Natural killer cell treated with Interleukin-12 subunit alpha and Interleukin-12 subunit beta and Interleukin-15 and Interleukin-18, amount 100 ng/mL, for 72 hours (primary cell): ENCODE results near the gene AARS2. TPM values are rescaled to one million over a fixed set of nuclear protein-coding genes. Genes with fewer than 3 reads are reported as not detected.
A peak's percentile ranks its signal among the peaks of the same experiment; 100 is the strongest.
"Not testable (repeated sequence)": the region's sequence is repeated elsewhere in the genome, so short reads cannot be mapped to it uniquely, and the experiment has no call there.

Experiments
- ATAC-seq, 2 donors: fragments of 150-1000 bp; cut with Tn5 transposase in 1 of 2; sonication (Bioruptor Pico), chemical (Tn5 transposase) in 1 of 2; 2 replicates each; pipeline ENCODE4 v1.10.0; 2021
- DNase-seq: peaks from one replicate; pipeline ENCODE4 v3.0.0; 2022; ENCODE audit warnings: low spot score
- H3K27ac Mint-ChIP-seq, 2 donors: 1 replicate in 1 of 2; 2 replicates in 1 of 2; pipeline ENCODE4 v1.8.0; 2022; ENCODE audit warnings: mixed read lengths in 2 of 2, mild to moderate bottlenecking in 1 of 2, moderate library complexity in 1 of 2
- H3K27me3 Mint-ChIP-seq, 2 donors: 1 replicate in 1 of 2; 2 replicates in 1 of 2; pipeline ENCODE4 v1.8.0; 2022; ENCODE audit warnings: mixed read lengths in 2 of 2
- H3K36me3 Mint-ChIP-seq: one replicate; pipeline ENCODE4 v1.8.0; 2022; ENCODE audit warnings: mixed read lengths
- H3K4me1 Mint-ChIP-seq, 2 donors: 1 replicate in 1 of 2; 2 replicates in 1 of 2; pipeline ENCODE4 v1.8.0; 2022; ENCODE audit warnings: low read depth in 2 of 2, mixed read lengths in 2 of 2, mild to moderate bottlenecking in 1 of 2
- H3K4me3 Mint-ChIP-seq: one replicate; pipeline ENCODE4 v1.8.0; 2022; ENCODE audit warnings: mixed read lengths
- H3K9me3 Mint-ChIP-seq: 2 replicates; pipeline ENCODE4 v1.8.0; 2022; ENCODE audit warnings: mixed read lengths
- total RNA-seq, 2 donors: library from RNA; stranded (reverse); gene quantifications; one replicate each; pipeline ENCODE4 v1.2.3, GENCODE V29; 2022

The AARS2 gene
- total RNA-seq, 2 donors from 2014 or later: 19.3 to 32.6 TPM

DNA sequence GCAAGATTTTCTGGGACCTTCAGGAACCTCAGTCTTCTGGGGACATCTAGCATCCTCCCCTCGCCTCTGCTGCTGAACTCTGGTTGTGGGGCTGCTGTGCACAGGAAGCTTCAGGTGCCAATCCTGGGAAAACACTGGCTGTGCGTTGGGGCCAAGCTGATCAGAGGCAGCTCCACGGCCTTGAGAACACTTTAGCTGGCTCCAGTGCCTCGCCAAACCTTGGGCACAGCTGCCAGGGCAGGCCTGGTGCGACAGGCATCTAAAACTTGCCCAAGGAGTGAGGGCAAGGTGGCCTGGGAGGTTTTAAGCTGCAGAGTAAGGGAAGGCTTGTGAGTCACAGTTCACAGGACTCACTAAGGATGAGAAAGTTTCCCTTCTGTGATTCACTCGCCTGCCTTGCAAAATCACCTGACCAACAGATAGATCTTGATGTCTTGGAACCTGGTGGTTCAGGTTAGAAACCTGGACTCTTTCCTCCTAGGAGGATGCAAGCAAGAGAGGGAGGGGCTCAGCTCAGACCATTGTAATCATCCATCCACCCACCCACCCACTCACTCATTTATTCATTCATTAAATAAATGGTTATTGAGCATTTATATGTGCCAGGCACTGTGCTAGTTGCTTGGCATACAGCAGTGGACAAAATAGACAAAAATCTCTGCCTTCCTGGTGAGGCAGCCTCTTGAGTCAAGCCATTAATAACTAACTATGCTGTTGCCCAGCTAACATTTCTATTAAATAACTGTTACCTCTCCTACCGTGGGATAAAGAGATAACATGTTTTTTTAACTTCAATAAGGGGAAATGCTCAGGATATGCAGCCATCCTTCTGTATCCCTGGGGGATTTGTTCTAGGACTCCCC lies 26.8 kb upstream of the AARS2 start:
- DNase-seq: no peak
- Mint-ChIP-seq H3K9me3 (no peaks in the 10 kb centered on the region), H3K36me3 (no peaks in the 10 kb centered on the region), H3K4me3 (no peak overlapping the region), H3K4me1 (no peaks in the 10 kb centered on the region), H3K27me3 (peaks cover 29 to 38% of the 10 kb centered on the region in 2 donors), H3K27ac (no peak overlapping the region)
- ATAC-seq: peak in 1 of 2 donors; percentile 15

DNA sequence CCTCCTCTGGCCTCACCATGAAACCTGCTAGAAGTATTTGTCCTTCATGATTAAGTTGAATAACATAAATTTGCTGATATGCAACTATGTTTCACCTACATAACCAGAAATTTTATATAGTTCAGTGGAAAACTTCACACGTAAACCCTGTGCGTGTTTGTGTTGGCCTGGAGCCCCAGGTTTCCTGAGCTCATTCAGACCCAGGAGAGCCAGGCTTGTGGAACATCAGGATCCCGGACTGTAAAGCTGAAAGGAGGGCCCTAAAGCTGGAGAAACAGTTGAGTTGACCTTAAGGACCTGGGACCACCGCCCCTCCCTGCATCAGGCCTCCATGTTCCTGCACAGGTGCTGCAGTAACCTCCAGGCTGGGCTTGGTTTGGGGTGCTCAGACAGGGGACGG lies 26.2 kb upstream of the AARS2 start:
- H3K4me1 Mint-ChIP-seq: no peaks in the 10 kb centered on the region
- H3K27ac Mint-ChIP-seq: no peak overlapping the region
- DNase-seq: no peak
- no peak overlapping the region for H3K4me3 Mint-ChIP-seq
- no peak for ATAC-seq
- no peaks in the 10 kb centered on the region for H3K9me3 Mint-ChIP-seq
- H3K27me3 Mint-ChIP-seq: peaks cover 24 to 31% of the 10 kb centered on the region in 2 donors
- no peaks in the 10 kb centered on the region for H3K36me3 Mint-ChIP-seq

DNA sequence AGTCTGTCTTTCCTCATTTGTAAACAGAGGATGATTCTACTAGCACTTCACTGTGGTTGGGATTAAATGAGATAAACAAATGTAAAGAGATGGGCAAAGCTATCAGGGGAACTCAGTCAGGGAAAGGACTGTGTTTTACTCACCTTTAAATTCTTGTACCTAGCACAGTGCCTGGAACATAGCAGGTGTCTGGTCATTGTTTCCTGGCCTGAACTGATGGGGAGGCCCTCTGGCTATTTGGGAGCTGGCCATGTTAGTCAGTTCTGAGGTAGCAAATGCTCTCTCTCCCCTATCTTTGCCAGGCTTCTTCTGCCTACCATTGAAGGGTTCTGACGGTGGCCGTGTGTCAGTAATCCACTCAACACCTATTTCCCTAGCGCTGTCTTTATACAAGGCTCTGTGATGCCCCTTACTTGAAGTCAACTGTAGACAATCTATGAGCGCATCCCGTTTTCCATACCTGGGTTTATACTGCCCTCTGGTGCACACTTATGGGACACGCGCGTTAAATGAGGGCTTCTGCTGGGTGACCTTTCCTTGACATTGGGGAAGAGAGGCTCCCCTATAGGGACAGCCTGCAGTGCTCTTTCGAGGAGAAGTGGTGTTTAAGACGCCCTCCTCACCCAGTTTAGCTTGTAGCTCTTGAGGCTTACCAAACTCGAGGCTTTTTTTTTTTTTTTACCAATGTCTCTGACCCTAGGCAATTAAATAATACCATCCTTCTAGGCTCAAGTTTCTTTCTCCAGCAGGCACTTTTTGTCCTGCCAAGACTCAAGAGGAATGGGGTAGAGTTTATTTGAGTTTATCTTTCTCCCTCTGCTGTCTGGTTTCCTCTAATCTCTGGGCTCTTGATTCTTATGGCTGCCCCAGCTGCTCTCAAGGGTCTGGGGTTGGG lies 25.3 kb upstream of the AARS2 start:
- H3K27ac Mint-ChIP-seq: no peak overlapping the region
- peak; percentile 69 to 79 for ATAC-seq
- H3K4me3 Mint-ChIP-seq: no peak overlapping the region
- peaks cover 17 to 28% of the 10 kb centered on the region in 2 donors for H3K27me3 Mint-ChIP-seq
- H3K4me1 Mint-ChIP-seq: no peaks in the 10 kb centered on the region
- H3K9me3 Mint-ChIP-seq: no peaks in the 10 kb centered on the region
- peak; percentile 66 for DNase-seq
- H3K36me3 Mint-ChIP-seq: no peaks in the 10 kb centered on the region

DNA sequence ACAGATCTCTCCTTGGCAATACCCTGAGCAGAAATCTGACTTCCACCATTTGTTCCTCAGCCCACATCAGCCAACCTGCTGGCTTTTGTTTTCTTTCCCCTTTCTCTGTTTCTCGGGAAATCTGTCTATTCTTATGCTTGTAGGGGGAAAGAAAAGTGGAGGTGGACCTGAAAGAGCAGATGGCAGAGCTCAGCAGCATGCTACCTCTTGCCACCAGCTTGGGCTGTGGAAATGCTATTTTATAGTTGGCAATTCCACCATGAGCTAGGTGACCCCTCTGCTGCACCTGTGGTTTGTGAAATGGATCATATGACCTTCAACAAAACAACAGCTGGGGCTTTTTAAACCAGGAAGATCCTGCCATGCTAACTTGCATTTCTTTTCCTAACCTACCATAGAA lies 22.5 kb upstream of the AARS2 start:
- H3K36me3 Mint-ChIP-seq: no peaks in the 10 kb centered on the region
- DNase-seq (no peak), ATAC-seq (no peak)
- peaks cover 7 to 28% of the 10 kb centered on the region in 2 donors for H3K27me3 Mint-ChIP-seq
- no peak overlapping the region for H3K4me3 Mint-ChIP-seq
- H3K4me1 Mint-ChIP-seq: no peaks in the 10 kb centered on the region
- H3K9me3 Mint-ChIP-seq: no peaks in the 10 kb centered on the region
- no peak overlapping the region for H3K27ac Mint-ChIP-seq

DNA sequence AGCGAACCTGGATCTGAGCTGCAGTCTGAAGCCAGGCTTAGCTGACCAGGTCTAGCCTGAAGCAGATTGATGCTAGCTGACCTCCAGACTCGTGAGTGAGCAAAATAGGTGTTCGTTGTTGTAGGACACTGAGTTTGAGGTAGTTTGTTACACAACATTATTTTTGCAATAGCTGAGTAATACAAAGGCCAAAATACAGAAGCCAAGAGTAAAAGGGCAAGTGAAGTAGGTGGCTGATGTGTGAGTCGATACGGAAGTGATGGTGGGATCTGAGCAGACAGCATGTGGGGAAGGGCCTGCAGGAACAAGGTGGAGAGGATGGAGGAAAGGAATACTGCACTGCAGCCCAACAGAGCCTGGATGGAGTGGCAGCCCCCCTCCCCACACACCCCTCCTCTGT lies 20.8 kb upstream of the AARS2 start:
- ATAC-seq: no peak
- no peaks in the 10 kb centered on the region for H3K9me3 Mint-ChIP-seq

DNA sequence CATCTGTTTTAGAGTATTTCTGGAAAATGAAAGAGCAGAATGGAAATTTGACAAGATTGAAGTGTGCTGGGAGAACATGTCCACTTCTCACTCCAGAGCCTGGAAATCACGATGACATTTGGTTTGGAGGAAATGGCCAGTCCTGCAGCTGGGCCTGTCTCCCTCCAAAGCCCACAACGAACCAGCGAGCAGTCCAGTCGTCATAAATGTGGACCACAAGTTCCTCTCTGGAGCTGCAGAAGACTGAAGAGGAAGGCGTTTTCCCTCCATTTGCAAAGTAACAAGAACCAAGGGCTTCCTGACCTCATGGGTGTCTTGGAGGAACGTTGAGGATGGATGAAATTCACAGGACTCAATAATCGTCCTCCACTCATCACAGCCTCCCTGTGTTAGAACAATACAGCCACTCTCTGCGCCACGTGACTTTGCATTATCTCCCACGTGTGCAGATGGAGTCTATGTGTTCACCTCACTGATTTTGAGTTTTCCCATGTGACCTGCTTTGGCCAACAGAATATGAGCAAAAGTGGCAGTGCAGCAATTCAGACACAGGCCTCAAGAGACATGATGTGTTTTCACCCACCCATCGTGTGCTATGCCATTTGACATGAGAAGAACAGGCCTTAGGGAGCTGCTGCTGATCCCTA lies 20.2 kb upstream of the AARS2 start:
- H3K27ac Mint-ChIP-seq: no peak overlapping the region

More for the DNA sequence above, 20.8 kb upstream of the AARS2 start:
- no peak for DNase-seq
- Mint-ChIP-seq H3K4me3 (no peak overlapping the region), H3K4me1 (no peaks in the 10 kb centered on the region), H3K36me3 (no peaks in the 10 kb centered on the region), H3K27ac (no peak overlapping the region), H3K27me3 (peaks cover 18 to 44% of the 10 kb centered on the region in 2 donors)

DNA sequence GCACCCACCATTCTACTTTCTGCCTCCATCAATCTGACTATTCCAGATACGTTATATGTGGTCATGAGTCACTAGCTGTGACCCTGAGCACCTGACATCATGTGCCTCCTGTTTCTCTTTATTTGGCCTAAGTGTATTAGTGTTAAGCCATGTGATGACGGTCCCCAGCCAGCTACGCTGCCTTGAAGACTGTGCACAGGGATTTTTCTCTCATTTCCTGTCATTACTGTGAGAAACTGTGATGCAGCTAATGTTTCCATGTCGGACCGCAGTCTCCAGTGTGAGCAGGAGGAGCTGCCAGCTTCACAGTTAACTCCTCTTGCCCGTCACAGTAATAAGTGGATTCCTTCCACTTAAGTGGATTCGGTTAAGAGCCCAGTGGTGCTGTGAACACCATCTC lies 19.4 kb upstream of the AARS2 start:
- Mint-ChIP-seq H3K36me3 (no peaks in the 10 kb centered on the region), H3K4me3 (no peak overlapping the region), H3K27me3 (peaks cover 25 to 50% of the 10 kb centered on the region in 2 donors), H3K9me3 (no peaks in the 10 kb centered on the region), H3K27ac (no peak overlapping the region), H3K4me1 (no peaks in the 10 kb centered on the region)
- ATAC-seq (no peak), DNase-seq (no peak)

More for the DNA sequence above, 20.2 kb upstream of the AARS2 start:
- no peak overlapping the region for H3K4me3 Mint-ChIP-seq
- H3K4me1 Mint-ChIP-seq: no peaks in the 10 kb centered on the region
- H3K9me3 Mint-ChIP-seq: no peaks in the 10 kb centered on the region
- no peak for ATAC-seq
- H3K27me3 Mint-ChIP-seq: peaks cover 21 to 44% of the 10 kb centered on the region in 2 donors
- no peaks in the 10 kb centered on the region for H3K36me3 Mint-ChIP-seq
- no peak for DNase-seq

DNA sequence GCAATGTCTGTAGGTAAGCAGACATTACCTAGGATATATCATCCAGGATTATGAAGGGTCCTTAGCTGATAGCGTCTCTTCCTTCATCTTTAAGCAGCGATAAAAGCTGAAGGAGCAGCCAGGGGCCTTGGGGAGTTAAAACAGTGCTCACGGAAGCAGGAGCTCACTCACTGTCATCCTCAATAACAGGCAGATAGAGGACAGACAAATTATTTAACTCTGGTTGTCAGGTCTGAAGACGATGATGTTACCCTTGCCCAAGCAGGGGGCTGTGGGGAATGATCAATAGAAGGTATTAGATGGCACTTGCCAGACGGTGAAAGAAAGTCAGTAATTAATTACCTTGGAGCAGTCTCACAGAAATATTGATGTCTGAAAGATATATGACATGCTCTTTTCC lies 16.7 kb upstream of the AARS2 start:
- Mint-ChIP-seq H3K27me3 (peaks cover 23 to 44% of the 10 kb centered on the region in 2 donors), H3K9me3 (no peaks in the 10 kb centered on the region), H3K27ac (no peak overlapping the region), H3K4me3 (no peak overlapping the region), H3K36me3 (no peaks in the 10 kb centered on the region), H3K4me1 (no peaks in the 10 kb centered on the region)
- ATAC-seq (no peak), DNase-seq (no peak)

DNA sequence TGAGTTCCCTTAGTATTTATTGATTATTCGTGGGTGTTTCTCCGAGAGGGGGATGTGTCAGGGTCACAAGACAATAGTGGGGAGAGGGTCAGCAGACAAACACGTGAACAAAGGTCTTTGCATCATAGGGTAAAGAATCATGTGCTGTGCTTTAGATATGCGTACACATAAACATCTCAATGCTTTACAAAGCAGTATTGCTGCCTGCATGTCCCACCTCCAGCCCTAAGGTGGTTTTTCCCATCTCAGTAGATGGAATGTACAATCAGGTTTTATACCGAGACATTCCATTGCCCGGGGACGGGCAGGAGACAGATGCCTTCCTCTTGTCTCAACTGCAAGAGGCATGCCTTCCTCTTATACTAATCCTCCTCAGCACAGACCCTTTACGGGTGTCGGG lies 15.1 kb upstream of the AARS2 start:
- not testable (repeated sequence) for H3K9me3 Mint-ChIP-seq, ATAC-seq, H3K27ac Mint-ChIP-seq, H3K4me3 Mint-ChIP-seq, H3K36me3 Mint-ChIP-seq, DNase-seq, H3K4me1 Mint-ChIP-seq
- peaks cover 23 to 37% of the 10 kb centered on the region in 2 donors for H3K27me3 Mint-ChIP-seq

DNA sequence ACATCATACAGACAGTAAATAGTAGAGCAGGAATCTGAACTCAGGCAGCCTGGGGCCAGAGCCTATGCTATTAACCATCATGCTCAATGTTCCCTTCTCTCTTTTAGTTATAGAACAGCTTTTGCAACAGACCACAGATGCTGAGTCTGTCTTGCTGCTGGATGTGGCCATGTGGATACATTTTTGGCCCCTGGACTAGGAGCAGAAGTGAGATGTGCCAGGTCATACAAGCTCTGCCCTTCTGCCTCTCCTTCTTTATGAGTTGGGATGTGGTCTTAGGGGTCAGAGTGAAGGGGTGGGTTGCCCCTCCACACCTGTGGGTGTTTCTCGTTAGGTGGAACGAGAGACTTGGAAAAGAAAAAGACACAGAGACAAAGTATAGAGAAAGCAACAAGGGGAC lies 14.6 kb upstream of the AARS2 start:
- Mint-ChIP-seq H3K4me1 (no peaks in the 10 kb centered on the region), H3K9me3 (no peaks in the 10 kb centered on the region), H3K27ac (no peak overlapping the region), H3K36me3 (no peaks in the 10 kb centered on the region), H3K4me3 (no peak overlapping the region), H3K27me3 (peaks cover 23 to 32% of the 10 kb centered on the region in 2 donors)
- ATAC-seq (no peak), DNase-seq (no peak)

DNA sequence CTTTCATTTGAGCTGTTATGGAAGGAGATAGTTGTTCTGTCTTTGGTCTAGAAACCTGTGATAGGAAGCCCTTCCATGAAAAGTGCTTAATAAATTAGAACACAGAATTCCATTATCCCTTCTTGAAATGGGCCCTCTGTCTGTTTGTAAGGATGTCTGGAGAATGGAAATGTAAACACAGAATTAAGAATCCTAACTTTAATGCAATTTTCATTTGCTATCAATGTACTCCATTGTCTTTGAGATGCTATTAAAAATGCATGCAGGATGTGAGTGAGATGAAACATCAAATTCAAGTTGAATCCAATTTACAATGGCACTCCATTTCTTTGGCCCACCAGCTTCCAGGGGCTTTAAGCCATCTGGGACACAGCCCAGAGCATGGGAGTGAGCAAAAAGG lies 13.9 kb upstream of the AARS2 start:
- Mint-ChIP-seq H3K27me3 (peaks cover 21 to 26% of the 10 kb centered on the region in 2 donors), H3K4me3 (no peak overlapping the region), H3K4me1 (no peaks in the 10 kb centered on the region), H3K36me3 (no peaks in the 10 kb centered on the region), H3K27ac (no peak overlapping the region), H3K9me3 (no peaks in the 10 kb centered on the region)
- ATAC-seq (no peak), DNase-seq (no peak)

DNA sequence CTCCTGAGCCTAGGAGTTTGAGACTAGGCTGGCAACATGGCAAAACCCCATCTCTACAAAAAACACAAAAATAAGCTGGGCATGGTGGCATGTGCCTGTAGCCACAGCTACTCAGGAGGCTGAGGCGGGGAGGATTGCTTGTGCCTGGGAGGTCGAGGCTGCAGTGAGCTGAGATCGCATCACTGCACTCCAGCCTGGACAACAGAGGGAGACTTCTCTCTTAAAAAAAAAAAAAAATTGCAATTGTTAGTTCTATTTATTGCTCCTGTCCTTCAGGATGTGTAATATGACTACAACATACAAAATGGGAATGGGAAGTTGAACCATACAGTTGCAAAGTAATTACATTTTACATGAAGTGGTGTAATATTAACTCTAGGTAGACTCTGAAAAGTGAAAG lies 8.1 kb upstream of the AARS2 start:
- Mint-ChIP-seq H3K4me3 (no peak overlapping the region), H3K4me1 (no peaks in the 10 kb centered on the region), H3K9me3 (no peaks in the 10 kb centered on the region), H3K27me3 (peaks cover 18 to 32% of the 10 kb centered on the region in 2 donors), H3K36me3 (no peaks in the 10 kb centered on the region), H3K27ac (no peak overlapping the region)
- ATAC-seq: no peak
- no peak for DNase-seq

DNA sequence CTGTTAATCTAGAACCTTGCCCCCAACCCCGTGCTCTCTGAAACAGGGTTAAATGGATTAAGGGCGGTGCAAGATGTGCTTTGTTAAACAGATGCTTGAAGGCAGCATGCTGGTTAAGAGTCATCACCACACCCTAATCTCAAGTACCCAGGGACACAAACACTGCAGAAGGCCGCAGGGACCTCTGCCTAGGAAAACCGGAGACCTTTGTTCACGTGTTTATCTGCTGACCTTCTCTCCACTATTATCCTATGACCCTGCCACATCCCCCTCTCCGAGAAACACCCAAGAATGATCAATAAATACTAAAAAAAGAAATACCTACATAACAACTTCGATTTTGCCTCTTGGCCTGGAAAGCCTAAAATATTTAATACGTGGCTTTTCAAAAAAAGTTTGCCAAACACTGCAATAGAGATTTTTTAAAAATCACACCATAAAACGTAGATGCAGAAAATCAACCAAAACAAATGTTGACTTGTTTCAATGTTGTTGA lies 4.0 kb upstream of the AARS2 start:
- H3K9me3 Mint-ChIP-seq, DNase-seq, H3K27ac Mint-ChIP-seq, H3K4me3 Mint-ChIP-seq, ATAC-seq, H3K36me3 Mint-ChIP-seq: not testable (repeated sequence)
- H3K4me1 Mint-ChIP-seq: peaks cover 2 to 12% of the 10 kb centered on the region in 2 donors
- H3K27me3 Mint-ChIP-seq: peaks cover 18 to 32% of the 10 kb centered on the region in 2 donors
